Panc1 (cell line): ENCODE measurements around the gene ZMYM3.

Experiments used
- POLR2AphosphoS5 ChIP-seq: IDR thresholded peaks from 2 replicates; pipeline ENCODE4 v1.6.1; 2012; ENCODE audit warnings: mild to moderate bottlenecking, low read depth, low read length, moderate library complexity
- TCF7L2 ChIP-seq: IDR thresholded peaks from 2 replicates; pipeline ENCODE4 v1.6.1; 2011; ENCODE audit warnings: mild to moderate bottlenecking, low read depth, low read length, inconsistent platforms
- TF ChIP-seq, protein P1 (sequence below): fragments of 450-650 bp; IDR thresholded peaks from 2 replicates; pipeline ENCODE4 v1.5.1; 2017; ENCODE audit warnings: mild to moderate bottlenecking
- TF ChIP-seq, protein P2 (sequence below), 2 experiments: IDR thresholded peaks; 2 replicates each; pipeline ENCODE4 v1.6.1; 2011 to 2012; ENCODE audit warnings: low read depth in 2 of 2, control low read depth in 1 of 2, low read length in 1 of 2, mild to moderate bottlenecking in 1 of 2, moderate library complexity in 1 of 2; ENCODE audit not compliant: insufficient read depth in 1 of 2

DNA sequence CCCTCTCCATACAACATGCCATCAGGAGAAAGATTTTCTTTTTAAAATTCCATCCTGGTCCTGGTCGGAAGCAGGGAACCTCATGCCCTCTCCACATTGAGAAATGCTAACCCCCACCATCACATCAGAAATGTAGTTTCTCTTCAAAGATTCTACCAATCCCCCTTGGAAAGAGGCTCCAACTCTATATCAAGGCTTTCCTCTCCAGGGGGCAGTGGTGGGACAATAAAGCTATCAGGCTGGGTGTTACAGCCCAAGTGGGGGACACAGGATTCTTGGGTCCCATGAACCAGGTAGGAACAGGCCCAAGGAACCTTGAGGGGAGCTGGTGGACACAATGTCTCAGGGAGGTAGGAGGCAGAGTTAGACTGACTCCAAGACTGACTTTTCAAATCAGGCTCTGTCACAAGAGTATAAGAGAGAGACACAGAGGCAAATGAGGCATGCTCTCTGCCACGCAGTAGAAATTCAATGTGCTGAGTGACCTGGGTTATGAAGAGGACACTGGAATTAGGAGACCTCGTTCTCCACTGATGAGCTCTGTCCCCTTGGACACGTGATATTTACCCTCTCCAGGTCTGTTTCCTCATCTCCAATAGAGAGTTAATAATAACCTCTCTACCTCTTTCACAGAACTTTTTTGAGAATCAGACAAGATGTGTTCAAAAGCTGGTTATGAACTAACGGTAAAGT, 26.4 kb downstream of the ZMYM3 start:
- TF ChIP-seq, protein P1, sequence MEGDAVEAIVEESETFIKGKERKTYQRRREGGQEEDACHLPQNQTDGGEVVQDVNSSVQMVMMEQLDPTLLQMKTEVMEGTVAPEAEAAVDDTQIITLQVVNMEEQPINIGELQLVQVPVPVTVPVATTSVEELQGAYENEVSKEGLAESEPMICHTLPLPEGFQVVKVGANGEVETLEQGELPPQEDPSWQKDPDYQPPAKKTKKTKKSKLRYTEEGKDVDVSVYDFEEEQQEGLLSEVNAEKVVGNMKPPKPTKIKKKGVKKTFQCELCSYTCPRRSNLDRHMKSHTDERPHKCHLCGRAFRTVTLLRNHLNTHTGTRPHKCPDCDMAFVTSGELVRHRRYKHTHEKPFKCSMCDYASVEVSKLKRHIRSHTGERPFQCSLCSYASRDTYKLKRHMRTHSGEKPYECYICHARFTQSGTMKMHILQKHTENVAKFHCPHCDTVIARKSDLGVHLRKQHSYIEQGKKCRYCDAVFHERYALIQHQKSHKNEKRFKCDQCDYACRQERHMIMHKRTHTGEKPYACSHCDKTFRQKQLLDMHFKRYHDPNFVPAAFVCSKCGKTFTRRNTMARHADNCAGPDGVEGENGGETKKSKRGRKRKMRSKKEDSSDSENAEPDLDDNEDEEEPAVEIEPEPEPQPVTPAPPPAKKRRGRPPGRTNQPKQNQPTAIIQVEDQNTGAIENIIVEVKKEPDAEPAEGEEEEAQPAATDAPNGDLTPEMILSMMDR = no peak; the same call in 1 of the 2 replicates
- no peak for TF ChIP-seq POLR2AphosphoS5
- TF ChIP-seq, protein P2, sequence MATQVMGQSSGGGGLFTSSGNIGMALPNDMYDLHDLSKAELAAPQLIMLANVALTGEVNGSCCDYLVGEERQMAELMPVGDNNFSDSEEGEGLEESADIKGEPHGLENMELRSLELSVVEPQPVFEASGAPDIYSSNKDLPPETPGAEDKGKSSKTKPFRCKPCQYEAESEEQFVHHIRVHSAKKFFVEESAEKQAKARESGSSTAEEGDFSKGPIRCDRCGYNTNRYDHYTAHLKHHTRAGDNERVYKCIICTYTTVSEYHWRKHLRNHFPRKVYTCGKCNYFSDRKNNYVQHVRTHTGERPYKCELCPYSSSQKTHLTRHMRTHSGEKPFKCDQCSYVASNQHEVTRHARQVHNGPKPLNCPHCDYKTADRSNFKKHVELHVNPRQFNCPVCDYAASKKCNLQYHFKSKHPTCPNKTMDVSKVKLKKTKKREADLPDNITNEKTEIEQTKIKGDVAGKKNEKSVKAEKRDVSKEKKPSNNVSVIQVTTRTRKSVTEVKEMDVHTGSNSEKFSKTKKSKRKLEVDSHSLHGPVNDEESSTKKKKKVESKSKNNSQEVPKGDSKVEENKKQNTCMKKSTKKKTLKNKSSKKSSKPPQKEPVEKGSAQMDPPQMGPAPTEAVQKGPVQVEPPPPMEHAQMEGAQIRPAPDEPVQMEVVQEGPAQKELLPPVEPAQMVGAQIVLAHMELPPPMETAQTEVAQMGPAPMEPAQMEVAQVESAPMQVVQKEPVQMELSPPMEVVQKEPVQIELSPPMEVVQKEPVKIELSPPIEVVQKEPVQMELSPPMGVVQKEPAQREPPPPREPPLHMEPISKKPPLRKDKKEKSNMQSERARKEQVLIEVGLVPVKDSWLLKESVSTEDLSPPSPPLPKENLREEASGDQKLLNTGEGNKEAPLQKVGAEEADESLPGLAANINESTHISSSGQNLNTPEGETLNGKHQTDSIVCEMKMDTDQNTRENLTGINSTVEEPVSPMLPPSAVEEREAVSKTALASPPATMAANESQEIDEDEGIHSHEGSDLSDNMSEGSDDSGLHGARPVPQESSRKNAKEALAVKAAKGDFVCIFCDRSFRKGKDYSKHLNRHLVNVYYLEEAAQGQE (IDR thresholded peaks at IDR 0.05; ENCODE audit: insufficient read depth in 1 of 2, low read depth in 2 of 2, low read length in 1 of 2) = no peak
- no peak for TF ChIP-seq TCF7L2
